SK-N-MC (cell line): Measurements from ENCODE around the gene HP1BP3.

Source experiments
- EZH2 ChIP-seq: fragments of 200-600 bp; sonication (generic); IDR thresholded peaks from one replicate; pipeline ENCODE4 v1.6.1; 2017; ENCODE audit warnings: antibody characterized with exemption
- FOXP2 ChIP-seq: optimal IDR thresholded peaks from 2 replicates; pipeline ENCODE3; 2011; ENCODE audit warnings: mild to moderate bottlenecking, moderate library complexity; ENCODE audit not compliant: insufficient read depth; ENCODE audit errors: extremely low read length, control extremely low read depth
- POLR2AphosphoS5 ChIP-seq: IDR thresholded peaks from 2 replicates; pipeline ENCODE4 v1.6.1; 2012; ENCODE audit warnings: mild to moderate bottlenecking, low read depth, low read length, borderline replicate concordance

DNA sequence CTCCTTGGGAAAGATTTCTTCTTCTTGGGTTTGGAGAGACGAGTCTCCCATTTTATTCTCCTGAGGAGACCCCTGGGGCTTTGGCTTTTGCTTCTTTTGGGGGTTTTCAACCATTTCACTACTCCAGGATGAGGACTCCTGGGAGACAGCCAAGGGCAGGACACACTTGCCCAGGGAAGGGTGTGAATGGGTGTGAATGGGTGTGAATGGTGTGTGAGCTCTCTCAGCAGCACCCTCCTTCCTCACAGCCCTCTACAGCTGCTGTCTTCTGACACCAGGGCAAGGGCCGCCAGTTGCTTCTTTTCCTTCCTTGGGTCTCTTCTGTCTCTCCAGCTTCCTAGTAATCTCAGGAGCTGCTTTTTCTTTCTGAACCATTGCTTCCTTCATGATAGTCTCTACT lies 93.5 kb downstream of the HP1BP3 start:
- TF ChIP-seq EZH2 (no peak), POLR2AphosphoS5 (no peak), FOXP2 (no peak)
